ENCODE results near the gene EGFL7.

The EGFL7 gene

GRCh38 chr9:136676920-136677686 is 14.4 kb downstream of the EGFL7 start:
- no peak overlapping the region for H3K27ac ChIP-seq
- TF ChIP-seq CTCF (IDR thresholded peaks at IDR 0.05; ENCODE audit: low read depth, low read length, missing control alignments): no peak
- no peaks in the 10 kb centered on the region for H3K27me3 ChIP-seq (replicated peaks)
- in situ Hi-C loops (cut with HindIII; ENCODE audit: low pct_ligation_motif_present, low sequenced_read_pairs): no loop called here
- DNase-seq: no peak
- no peak overlapping the region for H3K4me3 ChIP-seq (ENCODE audit: low read depth, low read length)
- H3K36me3 ChIP-seq (replicated peaks): no peaks in the 10 kb centered on the region

- TF ChIP-seq CTCF (IDR thresholded peaks at IDR 0.05; ENCODE audit: low read depth, low read length, missing control alignments): no peak
- H3K36me3 ChIP-seq (replicated peaks): no peaks in the 10 kb centered on the region
- H3K4me3 ChIP-seq (ENCODE audit: low read depth, low read length): no peak overlapping the region
- H3K27me3 ChIP-seq (replicated peaks): no peaks in the 10 kb centered on the region
- in situ Hi-C loops (cut with HindIII; ENCODE audit: low pct_ligation_motif_present, low sequenced_read_pairs): no loop called here
- DNase-seq: no peak
- no peak overlapping the region for H3K27ac ChIP-seq
These were observed 15.3 kb downstream of the EGFL7 start for GRCh38 chr9:136678034-136678433.

- no peak overlapping the region for H3K27ac ChIP-seq
These were observed 15.9 kb downstream of the EGFL7 start for GRCh38 chr9:136678624-136679023.

GRCh38 chr9:136679431-136679941 is 16.8 kb downstream of the EGFL7 start:
- TF ChIP-seq CTCF (IDR thresholded peaks at IDR 0.05; ENCODE audit: low read depth, low read length, missing control alignments): no peak
- H3K4me3 ChIP-seq (ENCODE audit: low read depth, low read length): no peak overlapping the region
- H3K27ac ChIP-seq: no peak overlapping the region
- no peak for DNase-seq
- in situ Hi-C loops (cut with HindIII; ENCODE audit: low pct_ligation_motif_present, low sequenced_read_pairs): no loop called here
- H3K36me3 ChIP-seq (replicated peaks): no peaks in the 10 kb centered on the region
- no peaks in the 10 kb centered on the region for H3K27me3 ChIP-seq (replicated peaks)

More at GRCh38 chr9:136678624-136679023, 15.9 kb downstream of the EGFL7 start:
- TF ChIP-seq CTCF (IDR thresholded peaks at IDR 0.05; ENCODE audit: low read depth, low read length, missing control alignments): no peak
- Histone ChIP-seq H3K36me3 (replicated peaks) (no peaks in the 10 kb centered on the region), H3K27me3 (replicated peaks) (no peaks in the 10 kb centered on the region), H3K4me3 (ENCODE audit: low read depth, low read length) (no peak overlapping the region)
- in situ Hi-C loops (cut with HindIII; ENCODE audit: low pct_ligation_motif_present, low sequenced_read_pairs): no loop called here
- DNase-seq: no peak

GRCh38 chr9:136681029-136681428 is 18.3 kb downstream of the EGFL7 start:
- Histone ChIP-seq H3K27me3 (replicated peaks) (no peaks in the 10 kb centered on the region), H3K4me3 (ENCODE audit: low read depth, low read length) (no peak overlapping the region), H3K27ac (no peak overlapping the region), H3K36me3 (replicated peaks) (no peaks in the 10 kb centered on the region)
- in situ Hi-C loops (cut with HindIII; ENCODE audit: low pct_ligation_motif_present, low sequenced_read_pairs): no loop called here
- TF ChIP-seq CTCF (IDR thresholded peaks at IDR 0.05; ENCODE audit: low read depth, low read length, missing control alignments): no peak
- DNase-seq: no peak
